Prostate gland (tissue), 2 donors: ENCODE measurements around the gene COX10. TPM values are rescaled to one million over a fixed set of nuclear protein-coding genes. Genes with fewer than 3 reads are reported as not detected.
A peak's percentile ranks its signal among the peaks of the same experiment; 100 is the strongest.
"Not testable (repeated sequence)": the region's sequence is repeated elsewhere in the genome, so short reads cannot be mapped to it uniquely, and the experiment has no call there.

ENCODE experiments used
- DNase-seq: peaks from one replicate; pipeline ENCODE4 v3.0.0-alpha.2; 2019; ENCODE audit warnings: low spot score
- H3K27ac ChIP-seq, 2 donors: fragments of 200-600 bp; sonication (generic); 2 replicates each; pipeline ENCODE4 v1.5.1; 2017 to 2019
- H3K27me3 ChIP-seq: fragments of 200-600 bp; sonication (generic); replicated peaks from 2 replicates; pipeline ENCODE4 v1.5.1; 2019; ENCODE audit not compliant: insufficient read depth
- H3K36me3 ChIP-seq, 2 donors: fragments of 200-600 bp; sonication (generic); 1 replicate in 1 of 2; 2 replicates in 1 of 2; pipeline versions ENCODE4 v1.5.1 to v1.8.1; 2017 to 2019
- H3K4me1 ChIP-seq: fragments of 200-600 bp; sonication (generic); replicated peaks from 2 replicates; pipeline ENCODE4 v1.5.1; 2019
- H3K4me3 ChIP-seq, 2 donors: fragments of 200-600 bp; sonication (generic); 2 replicates each; pipeline ENCODE4 v1.5.1; 2017 to 2019
- H3K9me3 ChIP-seq: fragments of 200-600 bp; sonication (generic); 2 replicates; pipeline ENCODE4 v1.5.1; 2017
- POLR2A ChIP-seq: fragments of 450-650 bp; IDR thresholded peaks from one replicate; pipeline ENCODE4 v1.6.1; 2016; ENCODE audit warnings: antibody characterized with exemption, mild to moderate bottlenecking
- POLR2AphosphoS5 ChIP-seq: sonication (generic); formaldehyde crosslinking; IDR thresholded peaks from one replicate; pipeline ENCODE4 v1.6.1; 2017; ENCODE audit warnings: antibody characterized with exemption
- WGBS: methylation state at CpG from one replicate; pipeline ENCODE4 v1.1.5; 2018; 5-methylcytosine and 5-hydroxymethylcytosine counted together
- intact Hi-C: fragments of 100-400 bp; cut with DNase I; formaldehyde crosslinking; loops from one replicate; pipeline ENCODE4 v1.14.2; 2022
- total RNA-seq, 2 donors: library from RNA; depleted of rRNA; stranded (reverse); fragments of >200 nt; gene quantifications; one replicate each; pipeline ENCODE4 v1.1.0, GENCODE V29; 2016
- TF ChIP-seq, protein P1 (sequence below), 4 experiments: fragments of 200-600 bp in 2 of 4; fragments of 450-650 bp in 2 of 4; sonication (generic) in 2 of 4; IDR thresholded peaks; 1 replicate in 3 of 4; 2 replicates in 1 of 4; pipeline ENCODE4 v1.5.1; 2016 to 2019; ENCODE audit warnings: antibody characterized with exemption in 4 of 4, mild to moderate bottlenecking in 2 of 4, moderate library complexity in 2 of 4

COX10 gene
- total RNA-seq, 2 donors from 2014 or later: 16.5 to 35.1 TPM

DNA sequence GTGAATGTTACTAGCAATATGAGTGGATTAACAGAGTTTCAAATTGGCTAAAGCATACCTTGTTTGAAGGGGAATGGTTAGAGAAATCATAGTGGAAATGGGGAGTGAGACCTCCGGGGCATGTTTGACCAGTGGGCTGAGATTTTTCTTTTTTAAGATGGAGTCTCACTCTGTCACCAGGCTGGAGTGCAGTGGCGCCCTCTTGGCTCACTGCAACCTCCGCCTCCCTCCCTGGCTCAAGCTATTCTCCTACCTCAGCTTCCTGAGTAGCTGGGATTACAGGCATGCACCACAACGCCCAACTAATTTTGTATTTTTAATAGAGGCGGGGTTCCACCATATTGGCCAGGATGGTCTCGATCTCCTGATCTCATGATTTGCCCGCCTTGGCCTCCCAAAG lies 157.7 kb downstream of the COX10 start:
- 94% methylated on average over 7 of the region's 7 CpGs for WGBS

DNA sequence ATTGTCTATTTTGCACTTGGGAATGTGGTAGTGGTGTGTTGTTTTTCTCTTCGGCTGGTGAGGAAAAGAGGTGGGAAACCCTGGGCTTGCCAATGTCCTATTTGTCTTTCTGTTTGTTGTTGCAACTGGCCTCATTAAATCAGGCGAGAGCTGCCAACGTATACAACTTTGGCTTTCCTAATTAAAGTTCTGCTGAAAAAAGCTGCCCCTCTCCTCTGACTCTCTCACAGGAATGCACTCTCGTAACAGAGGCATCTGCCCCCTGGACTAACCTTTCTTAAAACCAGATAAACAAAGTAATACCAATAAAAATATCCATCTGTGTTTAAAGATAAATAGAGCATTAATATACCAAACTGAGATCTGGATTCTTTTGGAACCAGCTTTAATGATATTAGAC lies 159.6 kb downstream of the COX10 start:
- WGBS: 13% methylated on average over 4 of the region's 4 CpGs
- Histone ChIP-seq H3K27me3 (no peaks in the 10 kb centered on the region), H3K36me3 (no peaks in the 10 kb centered on the region), H3K4me3 (no peak overlapping the region), H3K4me1 (no peaks in the 10 kb centered on the region), H3K9me3 (no peaks in the 10 kb centered on the region), H3K27ac (peak overlapping the region in 1 of 2 donors; percentile 0)
- DNase-seq: no peak
- TF ChIP-seq, protein P1, sequence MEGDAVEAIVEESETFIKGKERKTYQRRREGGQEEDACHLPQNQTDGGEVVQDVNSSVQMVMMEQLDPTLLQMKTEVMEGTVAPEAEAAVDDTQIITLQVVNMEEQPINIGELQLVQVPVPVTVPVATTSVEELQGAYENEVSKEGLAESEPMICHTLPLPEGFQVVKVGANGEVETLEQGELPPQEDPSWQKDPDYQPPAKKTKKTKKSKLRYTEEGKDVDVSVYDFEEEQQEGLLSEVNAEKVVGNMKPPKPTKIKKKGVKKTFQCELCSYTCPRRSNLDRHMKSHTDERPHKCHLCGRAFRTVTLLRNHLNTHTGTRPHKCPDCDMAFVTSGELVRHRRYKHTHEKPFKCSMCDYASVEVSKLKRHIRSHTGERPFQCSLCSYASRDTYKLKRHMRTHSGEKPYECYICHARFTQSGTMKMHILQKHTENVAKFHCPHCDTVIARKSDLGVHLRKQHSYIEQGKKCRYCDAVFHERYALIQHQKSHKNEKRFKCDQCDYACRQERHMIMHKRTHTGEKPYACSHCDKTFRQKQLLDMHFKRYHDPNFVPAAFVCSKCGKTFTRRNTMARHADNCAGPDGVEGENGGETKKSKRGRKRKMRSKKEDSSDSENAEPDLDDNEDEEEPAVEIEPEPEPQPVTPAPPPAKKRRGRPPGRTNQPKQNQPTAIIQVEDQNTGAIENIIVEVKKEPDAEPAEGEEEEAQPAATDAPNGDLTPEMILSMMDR (IDR thresholded peaks at IDR 0.05): no peak
- TF ChIP-seq POLR2A (no peak), POLR2AphosphoS5 (no peak)
- intact Hi-C loops: no loop called here

More for the DNA sequence above, 157.7 kb downstream of the COX10 start:
- TF ChIP-seq POLR2A (no peak), POLR2AphosphoS5 (no peak)
- TF ChIP-seq, protein P1 (IDR thresholded peaks at IDR 0.05): no peak
- DNase-seq: no peak
- no peak overlapping the region for H3K27ac ChIP-seq
- no peak overlapping the region for H3K4me3 ChIP-seq
- no peaks in the 10 kb centered on the region for H3K4me1 ChIP-seq
- intact Hi-C loops: no loop called here
- H3K27me3 ChIP-seq: no peaks in the 10 kb centered on the region
- no peaks in the 10 kb centered on the region for H3K36me3 ChIP-seq
- H3K9me3 ChIP-seq: no peaks in the 10 kb centered on the region

DNA sequence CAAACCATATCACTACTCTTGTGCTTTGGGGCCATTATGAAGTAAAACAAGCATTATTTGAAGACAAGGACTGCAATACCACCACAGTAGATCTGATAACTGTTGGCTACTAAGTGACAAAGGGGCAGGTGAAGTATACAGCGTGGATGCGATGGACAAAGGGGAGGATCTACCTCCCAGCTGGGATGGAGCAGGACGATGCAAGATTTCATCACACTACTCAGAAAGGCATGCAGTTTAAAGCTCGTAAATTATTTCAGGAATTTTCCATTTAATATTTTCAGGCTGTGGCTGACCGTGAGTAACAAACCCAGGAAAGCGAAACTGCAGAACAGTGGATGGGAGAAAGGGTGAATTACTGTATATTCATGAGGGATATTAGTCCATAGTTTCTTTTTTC lies 161.9 kb downstream of the COX10 start:
- WGBS: 53% methylated on average over 5 of the region's 6 CpGs
- H3K36me3 ChIP-seq, H3K9me3 ChIP-seq, intact Hi-C loops, H3K4me3 ChIP-seq, H3K4me1 ChIP-seq, H3K27me3 ChIP-seq, H3K27ac ChIP-seq, DNase-seq: not testable (repeated sequence)

DNA sequence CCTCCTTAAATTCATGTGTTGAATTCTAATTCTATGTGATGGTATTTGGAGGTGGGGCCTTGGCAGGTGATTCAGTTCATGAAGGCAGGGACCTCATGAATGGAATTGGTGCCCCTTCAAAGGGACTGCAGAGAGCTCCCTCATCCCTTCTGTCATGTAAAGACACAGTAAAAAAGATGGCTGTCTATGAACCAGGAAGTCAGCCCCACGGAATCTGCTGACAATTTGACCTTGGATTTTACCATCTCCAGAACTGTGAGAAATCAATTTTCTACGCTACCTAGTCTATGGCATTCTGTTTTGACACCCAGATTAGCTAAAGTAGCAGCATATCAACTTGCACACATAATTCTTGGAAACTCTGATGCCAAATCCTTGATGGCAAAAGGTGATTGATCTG lies 165.7 kb downstream of the COX10 start:
- H3K27me3 ChIP-seq, H3K4me1 ChIP-seq, H3K9me3 ChIP-seq, DNase-seq, intact Hi-C loops, H3K4me3 ChIP-seq, H3K36me3 ChIP-seq, H3K27ac ChIP-seq: not testable (repeated sequence)
- WGBS: 80% methylated on average over 2 of the region's 2 CpGs

DNA sequence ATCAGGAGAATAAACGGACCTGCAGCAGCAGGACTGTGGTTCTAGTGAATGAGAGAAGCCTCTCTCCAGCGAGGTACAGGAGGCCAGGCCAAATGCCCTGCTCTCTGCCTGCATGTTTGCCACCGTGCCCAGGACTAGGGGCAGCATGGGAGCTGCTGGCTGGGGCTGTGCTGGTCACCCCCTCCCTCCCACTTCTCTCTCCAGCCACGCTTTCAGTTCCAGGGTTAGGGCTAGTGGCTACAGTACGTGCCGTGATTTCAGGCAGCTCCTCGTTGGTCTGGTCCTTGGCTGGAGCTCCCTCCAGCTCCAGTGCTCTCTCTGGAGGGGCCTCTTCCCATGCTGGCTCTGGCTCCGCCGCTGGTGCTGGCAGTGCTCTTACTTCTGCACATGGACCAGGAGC lies 166.7 kb downstream of the COX10 start:
- H3K27ac ChIP-seq, H3K27me3 ChIP-seq, intact Hi-C loops, H3K4me1 ChIP-seq, H3K36me3 ChIP-seq, DNase-seq, H3K4me3 ChIP-seq, H3K9me3 ChIP-seq: not testable (repeated sequence)
- WGBS: 68% methylated on average over 7 of the region's 9 CpGs

DNA sequence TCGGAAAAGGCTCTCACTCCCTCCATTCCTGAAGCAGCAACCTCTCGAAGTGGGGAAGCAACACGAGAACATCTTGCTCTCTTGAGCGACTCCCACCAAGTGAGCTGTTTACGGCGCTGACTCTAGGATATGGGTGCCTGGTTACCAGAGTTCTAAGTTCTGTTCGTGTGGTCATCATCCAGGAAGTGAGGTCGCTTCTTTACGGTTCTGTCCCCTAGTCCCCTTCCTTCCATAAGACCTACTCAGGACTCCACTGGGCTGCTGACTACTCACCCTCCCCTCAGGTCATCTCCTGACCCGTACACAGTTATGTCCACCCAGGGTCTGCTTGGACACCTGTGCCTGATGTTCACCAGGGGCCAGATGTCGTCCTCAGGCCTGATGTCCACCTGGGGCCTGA lies 167.5 kb downstream of the COX10 start, which contains the start of gene CDRT15:
TSS of gene CDRT15 (minus strand) at position 101 of the 400 bp plus-strand sequence. CDS start at position 72, 29 bp downstream.
- H3K36me3 ChIP-seq, DNase-seq, intact Hi-C loops, H3K27ac ChIP-seq, H3K27me3 ChIP-seq, H3K4me1 ChIP-seq, H3K9me3 ChIP-seq, H3K4me3 ChIP-seq: not testable (repeated sequence)
- 96% methylated on average over 10 of the region's 11 CpGs for WGBS

DNA sequence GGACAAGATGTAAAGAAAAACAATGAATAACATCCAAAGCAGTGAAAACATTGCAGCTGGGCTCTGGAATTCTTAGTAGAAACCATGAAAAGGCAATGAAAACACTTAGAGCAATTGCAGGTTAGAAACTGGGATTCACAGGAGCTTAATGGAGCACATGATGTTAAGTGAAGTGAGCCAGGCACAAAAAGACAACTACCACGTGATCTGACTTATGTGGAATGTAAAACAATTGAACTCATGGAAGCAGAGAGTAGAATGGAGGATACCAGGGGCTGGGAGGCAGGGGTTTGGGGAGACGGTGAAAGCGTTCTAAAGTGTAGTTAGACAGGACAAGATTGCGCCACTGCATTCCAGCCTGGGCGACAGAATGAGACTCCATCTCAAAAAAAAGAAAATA lies 170.0 kb downstream of the COX10 start:
- H3K4me1 ChIP-seq, H3K9me3 ChIP-seq, H3K36me3 ChIP-seq, intact Hi-C loops, H3K27me3 ChIP-seq, H3K4me3 ChIP-seq, H3K27ac ChIP-seq, DNase-seq: not testable (repeated sequence)
- 79% methylated on average over 4 of the region's 5 CpGs for WGBS
